ENCODE data around the gene TXNDC2. TPM values are rescaled to one million over a fixed set of nuclear protein-coding genes. Genes with fewer than 3 reads are reported as not detected.
A peak's percentile ranks its signal among the peaks of the same experiment; 100 is the strongest.
"Not testable (repeated sequence)": the region's sequence is repeated elsewhere in the genome, so short reads cannot be mapped to it uniquely, and the experiment has no call there.

TXNDC2 gene
- total and polyA plus RNA-seq, 2 donors (not counting 1 experiment from before 2014, with no cell fraction given): 0.15 TPM; not detected in 1

GRCh38 chr18:9897129-9897528 lies 11.4 kb downstream of the TXNDC2 start:
- no peak for DNase-seq (ENCODE audit: low read depth in 2 of 2)
- Histone ChIP-seq H3K4me2 (ENCODE audit: extremely low read depth, insufficient read depth, low read length) (no peak overlapping the region), H3K79me2 (ENCODE audit: control insufficient read depth, insufficient read depth, low read length) (no peaks in the 10 kb centered on the region), H3K4me3 (replicated peaks in 1 of 4; ENCODE audit: control extremely low read depth in 1 of 4, insufficient read depth in 1 of 4, low read depth in 3 of 4, low read length in 4 of 4) (no peak overlapping the region), H4K20me1 (ENCODE audit: control insufficient read depth, extremely low read depth, insufficient read depth, low read length) (no peaks in the 10 kb centered on the region), H3K27ac (ENCODE audit: insufficient read depth, low read length) (no peak overlapping the region), H2AFZ (ENCODE audit: low read length) (no peak overlapping the region), H3K9me3 (ENCODE audit: control insufficient read depth, insufficient read depth, low read depth, low read length) (no peaks in the 10 kb centered on the region), H3K27me3 (ENCODE audit: control insufficient read depth, insufficient read depth, low read length) (no peaks in the 10 kb centered on the region), H3K36me3 (ENCODE audit: control insufficient read depth, insufficient read depth, low read length) (no peaks in the 10 kb centered on the region), H3K9ac (ENCODE audit: insufficient read depth, low read length) (no peak overlapping the region), H3K4me1 (ENCODE audit: control insufficient read depth, extremely low read depth, insufficient read depth, low read length) (no peaks in the 10 kb centered on the region)
- TF ChIP-seq CTCF (conservative IDR thresholded peaks at IDR 0.05 in 1 of 2, IDR thresholded peaks at IDR 0.05 in 1 of 2; ENCODE audit: low read depth in 1 of 2, low read length in 2 of 2): no peak
- TF ChIP-seq EZH2 (IDR thresholded peaks at IDR 0.05; ENCODE audit: low read length, missing control alignments): no peak

GRCh38 chr18:9897787-9898291 lies 12.1 kb downstream of the TXNDC2 start:
- H3K4me2 ChIP-seq (ENCODE audit: extremely low read depth, insufficient read depth, low read length); H3K4me1 ChIP-seq (ENCODE audit: control insufficient read depth, extremely low read depth, insufficient read depth, low read length); H3K79me2 ChIP-seq (ENCODE audit: control insufficient read depth, insufficient read depth, low read length); DNase-seq (ENCODE audit: low read depth in 2 of 2); H3K9ac ChIP-seq (ENCODE audit: insufficient read depth, low read length); H3K9me3 ChIP-seq (ENCODE audit: control insufficient read depth, insufficient read depth, low read depth, low read length); H4K20me1 ChIP-seq (ENCODE audit: control insufficient read depth, extremely low read depth, insufficient read depth, low read length); H2AFZ ChIP-seq (ENCODE audit: low read length); H3K27me3 ChIP-seq (ENCODE audit: control insufficient read depth, insufficient read depth, low read length); H3K4me3 ChIP-seq (replicated peaks in 1 of 4; ENCODE audit: control extremely low read depth in 1 of 4, insufficient read depth in 1 of 4, low read depth in 3 of 4, low read length in 4 of 4); H3K36me3 ChIP-seq (ENCODE audit: control insufficient read depth, insufficient read depth, low read length); H3K27ac ChIP-seq (ENCODE audit: insufficient read depth, low read length): not testable (repeated sequence)

GRCh38 chr18:9898792-9899549 lies 13.2 kb downstream of the TXNDC2 start:
- no peak overlapping the region for H2AFZ ChIP-seq (ENCODE audit: low read length)
- no peaks in the 10 kb centered on the region for H4K20me1 ChIP-seq (ENCODE audit: control insufficient read depth, extremely low read depth, insufficient read depth, low read length)
- peak in 1 of 2 donors; percentile 74 for DNase-seq (ENCODE audit: low read depth in 2 of 2)
- H3K4me2 ChIP-seq (ENCODE audit: extremely low read depth, insufficient read depth, low read length): no peak overlapping the region
- no peaks in the 10 kb centered on the region for H3K27me3 ChIP-seq (ENCODE audit: control insufficient read depth, insufficient read depth, low read length)
- no peak overlapping the region for H3K9ac ChIP-seq (ENCODE audit: insufficient read depth, low read length)
- TF ChIP-seq CTCF (conservative IDR thresholded peaks at IDR 0.05 in 1 of 2, IDR thresholded peaks at IDR 0.05 in 1 of 2; ENCODE audit: low read depth in 1 of 2, low read length in 2 of 2) (no peak), EZH2 (IDR thresholded peaks at IDR 0.05; ENCODE audit: low read length, missing control alignments) (no peak)
- no peaks in the 10 kb centered on the region for H3K36me3 ChIP-seq (ENCODE audit: control insufficient read depth, insufficient read depth, low read length)
- H3K9me3 ChIP-seq (ENCODE audit: control insufficient read depth, insufficient read depth, low read depth, low read length): no peaks in the 10 kb centered on the region
- no peaks in the 10 kb centered on the region for H3K79me2 ChIP-seq (ENCODE audit: control insufficient read depth, insufficient read depth, low read length)
- no peaks in the 10 kb centered on the region for H3K4me1 ChIP-seq (ENCODE audit: control insufficient read depth, extremely low read depth, insufficient read depth, low read length)
- H3K27ac ChIP-seq (ENCODE audit: insufficient read depth, low read length): no peak overlapping the region
- H3K4me3 ChIP-seq (replicated peaks in 1 of 4; ENCODE audit: control extremely low read depth in 1 of 4, insufficient read depth in 1 of 4, low read depth in 3 of 4, low read length in 4 of 4): no peak overlapping the region

GRCh38 chr18:9899550-9899930 lies 13.8 kb downstream of the TXNDC2 start:
- H3K36me3 ChIP-seq (ENCODE audit: control insufficient read depth, insufficient read depth, low read length); H2AFZ ChIP-seq (ENCODE audit: low read length); H3K9me3 ChIP-seq (ENCODE audit: control insufficient read depth, insufficient read depth, low read depth, low read length); H3K4me1 ChIP-seq (ENCODE audit: control insufficient read depth, extremely low read depth, insufficient read depth, low read length); H3K9ac ChIP-seq (ENCODE audit: insufficient read depth, low read length); H3K27me3 ChIP-seq (ENCODE audit: control insufficient read depth, insufficient read depth, low read length); H3K79me2 ChIP-seq (ENCODE audit: control insufficient read depth, insufficient read depth, low read length); H3K4me2 ChIP-seq (ENCODE audit: extremely low read depth, insufficient read depth, low read length); H4K20me1 ChIP-seq (ENCODE audit: control insufficient read depth, extremely low read depth, insufficient read depth, low read length); H3K4me3 ChIP-seq (replicated peaks in 1 of 4; ENCODE audit: control extremely low read depth in 1 of 4, insufficient read depth in 1 of 4, low read depth in 3 of 4, low read length in 4 of 4); DNase-seq (ENCODE audit: low read depth in 2 of 2); H3K27ac ChIP-seq (ENCODE audit: insufficient read depth, low read length): not testable (repeated sequence)
